Diencephalon (tissue), 1 donor: ENCODE data around the gene EXPH5. TPM values are rescaled to one million over a fixed set of nuclear protein-coding genes. Genes with fewer than 3 reads are reported as not detected.

Experiments used
- total RNA-seq: library from RNA; depleted of rRNA; stranded (reverse); fragments of >200 nt; gene quantifications from one replicate; pipeline ENCODE4 v1.2.3, GENCODE V29; 2014

Gene EXPH5, protein sequence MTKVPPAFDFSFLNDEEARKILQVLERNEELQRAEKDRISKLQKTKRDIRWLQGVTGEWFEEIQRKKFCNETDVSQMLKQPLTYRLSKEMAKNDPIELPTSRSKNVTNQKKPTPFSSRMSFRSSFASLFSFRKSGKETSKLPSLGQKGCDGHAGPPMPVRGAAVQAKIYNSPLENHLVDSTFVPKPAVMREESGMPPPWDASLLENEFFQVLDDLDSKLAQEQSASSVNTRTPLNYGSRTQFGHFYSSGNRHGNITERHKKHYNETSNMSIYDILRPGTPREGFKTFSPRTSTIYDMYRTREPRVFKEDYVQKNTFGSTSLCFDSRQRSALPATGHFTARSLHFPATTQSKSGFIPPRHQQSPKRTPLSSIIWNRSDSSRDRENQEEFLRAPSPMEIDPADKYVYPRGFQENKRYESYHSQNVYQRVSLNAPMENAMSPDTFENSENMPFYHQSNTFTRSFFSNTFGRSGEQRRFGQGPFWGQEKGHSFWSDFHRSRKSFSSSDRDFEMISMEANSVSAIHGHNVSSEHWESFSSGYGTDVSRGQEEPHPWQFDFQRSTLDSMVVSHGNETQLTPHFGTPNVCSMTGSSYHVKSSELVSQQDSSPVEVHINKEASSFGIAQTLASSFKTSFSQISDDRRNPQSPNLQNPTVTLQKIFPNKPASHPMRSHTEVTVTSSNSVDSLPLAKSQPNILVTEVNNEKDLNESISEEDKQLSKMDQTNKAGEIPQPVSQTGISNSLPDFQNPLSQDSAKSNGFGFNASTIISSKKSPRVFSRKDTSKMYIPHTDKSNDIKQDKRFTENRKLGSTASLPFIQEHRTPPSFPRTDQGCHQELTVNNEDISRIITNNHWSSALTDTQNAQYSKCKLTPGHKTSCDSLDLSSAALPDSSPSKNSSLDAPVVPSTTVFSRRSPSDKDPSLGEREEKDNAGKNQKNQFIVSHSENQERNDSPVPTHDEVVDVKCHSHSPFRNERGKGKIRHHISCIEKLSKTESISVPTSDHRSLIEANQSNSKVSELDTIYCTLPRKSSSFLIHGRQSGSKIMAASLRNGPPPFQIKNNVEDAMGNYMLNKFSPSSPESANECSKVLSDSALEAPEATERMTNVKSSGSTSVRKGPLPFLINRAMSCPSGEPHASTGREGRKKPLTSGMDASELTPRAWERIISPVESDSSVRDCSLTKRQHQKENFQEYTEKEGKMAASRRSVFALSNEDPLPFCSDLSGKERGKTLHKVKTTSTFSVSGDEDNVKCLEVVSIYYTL (N-terminal part only)
- total RNA-seq = 2.3 TPM

DNA sequence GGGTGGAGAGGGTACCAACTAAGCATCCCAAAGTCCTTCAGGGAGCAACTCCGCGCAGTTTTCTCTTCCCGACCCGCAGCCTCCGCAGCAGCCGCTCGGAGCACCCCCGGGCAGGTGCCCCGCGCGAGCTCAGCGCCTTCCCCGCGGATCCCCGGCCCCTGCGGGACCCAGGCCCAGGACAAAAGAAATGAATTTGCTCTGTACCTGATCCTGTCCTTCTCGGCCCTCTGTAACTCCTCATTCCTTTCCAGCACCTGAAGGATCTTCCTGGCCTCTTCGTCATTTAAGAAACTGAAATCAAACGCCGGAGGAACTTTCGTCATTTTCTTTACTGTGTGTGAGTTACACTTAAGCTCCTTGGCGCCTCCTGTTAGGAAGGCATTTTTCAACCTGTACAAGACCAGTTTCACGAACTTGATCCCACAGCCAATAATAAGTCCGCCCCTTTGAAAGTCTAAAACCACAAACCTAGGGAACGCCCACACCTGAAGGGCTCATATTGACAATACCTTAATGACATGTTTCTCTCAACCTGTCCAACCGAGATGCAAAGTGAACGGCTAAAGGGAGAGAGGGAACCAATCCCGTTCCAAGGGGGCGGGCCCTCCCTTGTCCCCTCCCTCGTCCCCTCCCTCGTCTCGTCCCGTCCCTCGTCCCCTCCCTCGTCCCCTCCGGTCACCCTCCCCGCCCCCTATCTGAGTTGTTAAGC is at the start of gene EXPH5:
TSS of gene EXPH5 (minus strand) at position 555 of the 709 bp plus-strand sequence. CDS start at position 323, 232 bp downstream.

DNA sequence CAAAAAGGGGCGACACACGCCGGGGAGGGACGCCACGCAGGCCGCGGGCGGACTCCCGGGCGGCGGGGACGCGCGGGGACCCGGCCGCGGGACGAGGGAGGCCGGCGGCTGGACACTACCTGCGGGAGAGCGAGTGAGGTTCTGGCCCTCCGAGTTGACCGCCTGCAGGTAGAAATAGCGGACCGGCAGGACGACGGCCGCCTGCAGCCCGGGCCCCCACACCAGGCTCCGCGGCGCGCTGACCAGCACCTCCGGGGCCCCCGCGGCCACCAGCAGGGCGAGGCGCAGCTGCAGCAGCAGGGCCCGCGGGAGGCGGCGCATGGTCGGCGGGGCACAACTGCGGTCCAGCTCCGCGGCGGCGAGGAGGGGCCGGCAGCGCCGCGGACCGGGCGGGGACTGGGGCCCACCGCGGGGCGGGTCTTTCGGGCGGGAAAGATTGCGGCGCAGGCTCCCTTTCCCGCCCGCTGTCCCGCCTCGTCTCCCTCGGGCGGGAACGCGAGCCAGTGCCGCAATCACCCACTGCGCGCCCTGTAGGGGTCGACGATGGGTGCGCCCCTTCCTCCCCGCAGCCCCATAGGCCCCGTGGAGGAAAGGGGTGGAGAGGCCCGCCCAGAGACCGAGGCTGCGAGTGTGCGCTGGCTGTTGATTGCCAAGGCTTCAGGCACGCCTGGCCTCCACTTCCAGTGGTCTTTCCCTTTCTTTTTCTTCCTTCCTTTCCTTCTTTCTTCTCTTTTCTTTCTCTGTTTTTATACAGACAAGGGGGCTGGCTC is 95.3 kb downstream of the EXPH5 start, which contains the start of gene POGLUT3:
TSS of gene POGLUT3 (minus strand) at position 339 of the 770 bp plus-strand sequence. CDS start at position 321, 18 bp downstream.

DNA sequence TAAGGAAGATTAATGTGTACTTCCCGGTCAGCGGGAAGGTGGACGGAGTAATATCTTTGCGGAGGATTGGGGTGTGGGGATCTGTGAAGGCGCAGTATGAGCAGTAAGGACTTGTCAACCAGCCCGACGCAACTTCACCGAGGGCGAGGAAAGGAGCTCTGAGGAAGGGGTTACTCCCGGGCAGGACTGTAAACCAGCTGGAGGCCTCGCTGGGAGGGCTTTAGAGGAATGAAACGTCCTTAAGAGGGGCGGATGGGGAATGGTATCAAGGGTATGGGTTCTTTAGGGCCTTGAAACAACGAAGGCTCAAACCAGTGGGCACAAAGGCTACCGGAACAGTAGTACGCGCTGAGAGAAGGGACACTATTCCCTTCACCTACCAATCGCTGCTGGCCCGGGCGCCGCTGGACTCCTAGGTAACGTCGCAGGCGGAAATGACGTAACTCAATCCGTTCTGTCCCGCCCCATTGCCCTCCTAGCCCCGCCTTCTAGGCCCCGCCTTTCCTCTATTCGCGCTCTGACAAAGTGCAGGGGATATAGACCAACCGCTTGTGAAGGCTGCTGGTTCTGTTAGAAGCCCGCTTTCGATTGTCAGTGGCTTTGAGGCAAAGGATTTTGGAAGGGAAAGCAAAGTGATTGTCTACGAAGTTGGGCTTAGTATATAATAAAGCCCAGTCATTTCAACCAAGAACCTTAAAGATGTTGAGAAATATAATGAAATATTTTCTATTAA is 126.3 kb downstream of the EXPH5 start, which contains the start of gene C11orf65:
TSS of gene C11orf65 (minus strand) at position 439 of the 733 bp plus-strand sequence. CDS start 5,970 bp downstream, outside the sequence.

Other genes starting within 250 kb of the EXPH5 start
- gene C11orf65, start 126.2 kb downstream of the EXPH5 start, total RNA-seq = 1.6 TPM
- 9.9 TPM for gene POGLUT3, start 95.4 kb downstream of the EXPH5 start, total RNA-seq
- gene DDX10, start 71.3 kb upstream of the EXPH5 start, total RNA-seq = 25.8 TPM